Mesothelial cell of epicardium (in vitro differentiated cells): ENCODE data around the gene MSI1. TPM values are rescaled to one million over a fixed set of nuclear protein-coding genes. Genes with fewer than 3 reads are reported as not detected.
A peak's percentile ranks its signal among the peaks of the same experiment; 100 is the strongest.

Experiments used
- DNase-seq, 2 experiments: peaks; one replicate each; pipeline ENCODE4 v3.0.0; 2021; ENCODE audit warnings: low spot score in 2 of 2; ENCODE audit not compliant: unreplicated experiment in 2 of 2
- H3K27ac Mint-ChIP-seq: 2 replicates; pipeline ENCODE4 v1.8.0; 2021; ENCODE audit warnings: mixed read lengths
- H3K27me3 Mint-ChIP-seq: 2 replicates; pipeline ENCODE4 v1.8.0; 2021; ENCODE audit warnings: low read depth, mixed read lengths
- H3K36me3 Mint-ChIP-seq: 2 replicates; pipeline ENCODE4 v1.8.0; 2021; ENCODE audit warnings: mixed read lengths
- H3K4me1 Mint-ChIP-seq: 2 replicates; pipeline ENCODE4 v1.8.0; 2021; ENCODE audit warnings: mixed read lengths
- H3K4me3 Mint-ChIP-seq: 2 replicates; pipeline ENCODE4 v1.8.0; 2021; ENCODE audit warnings: mild to moderate bottlenecking, moderate library complexity, mixed read lengths
- H3K9me3 Mint-ChIP-seq: 2 replicates; pipeline ENCODE4 v1.8.0; 2021; ENCODE audit warnings: mixed read lengths
- CTCF ChIP-seq: fragments of 200-600 bp; sonication (generic); IDR thresholded peaks from one replicate; pipeline ENCODE4 v1.5.0; 2021; ENCODE audit warnings: antibody characterized with exemption; ENCODE audit not compliant: unreplicated experiment
- total RNA-seq: library from RNA; stranded (reverse); gene quantifications from 3 replicates; pipeline ENCODE4 v1.2.1, GENCODE V29; 2021

The MSI1 gene
- total RNA-seq, 1 donor from 2014 or later: 27.7 TPM

GRCh38 chr12:120402217-120402616, 33.3 kb upstream of the MSI1 start:
- Mint-ChIP-seq H3K27me3 (no peaks in the 10 kb centered on the region), H3K36me3 (no peaks in the 10 kb centered on the region), H3K4me1 (peaks cover 7% of the 10 kb centered on the region), H3K27ac (peak overlapping the region; percentile 76), H3K4me3 (no peak overlapping the region), H3K9me3 (no peaks in the 10 kb centered on the region)
- no peak for TF ChIP-seq CTCF
- no peak for DNase-seq

GRCh38 chr12:120399531-120399930, 30.6 kb upstream of the MSI1 start:
- TF ChIP-seq CTCF: no peak
- no peak overlapping the region for H3K4me3 Mint-ChIP-seq
- DNase-seq: no peak
- H3K27me3 Mint-ChIP-seq: no peaks in the 10 kb centered on the region
- H3K9me3 Mint-ChIP-seq: no peaks in the 10 kb centered on the region
- no peak overlapping the region for H3K27ac Mint-ChIP-seq
- peaks cover 10% of the 10 kb centered on the region for H3K4me1 Mint-ChIP-seq
- no peaks in the 10 kb centered on the region for H3K36me3 Mint-ChIP-seq

GRCh38 chr12:120397824-120398540, 29.0 kb upstream of the MSI1 start:
- Mint-ChIP-seq H3K27ac (no peak overlapping the region), H3K36me3 (no peaks in the 10 kb centered on the region), H3K4me1 (peaks cover 13% of the 10 kb centered on the region), H3K27me3 (no peaks in the 10 kb centered on the region), H3K4me3 (no peak overlapping the region), H3K9me3 (no peaks in the 10 kb centered on the region)
- no peak for TF ChIP-seq CTCF
- DNase-seq: no peak

- Mint-ChIP-seq H3K4me1 (peaks cover 7% of the 10 kb centered on the region), H3K27ac (peak overlapping the region; percentile 85)
- DNase-seq: peak in 1 of 2 experiments; percentile 51
Measured at GRCh38 chr12:120394483-120395367, 25.8 kb upstream of the MSI1 start.

DNA sequence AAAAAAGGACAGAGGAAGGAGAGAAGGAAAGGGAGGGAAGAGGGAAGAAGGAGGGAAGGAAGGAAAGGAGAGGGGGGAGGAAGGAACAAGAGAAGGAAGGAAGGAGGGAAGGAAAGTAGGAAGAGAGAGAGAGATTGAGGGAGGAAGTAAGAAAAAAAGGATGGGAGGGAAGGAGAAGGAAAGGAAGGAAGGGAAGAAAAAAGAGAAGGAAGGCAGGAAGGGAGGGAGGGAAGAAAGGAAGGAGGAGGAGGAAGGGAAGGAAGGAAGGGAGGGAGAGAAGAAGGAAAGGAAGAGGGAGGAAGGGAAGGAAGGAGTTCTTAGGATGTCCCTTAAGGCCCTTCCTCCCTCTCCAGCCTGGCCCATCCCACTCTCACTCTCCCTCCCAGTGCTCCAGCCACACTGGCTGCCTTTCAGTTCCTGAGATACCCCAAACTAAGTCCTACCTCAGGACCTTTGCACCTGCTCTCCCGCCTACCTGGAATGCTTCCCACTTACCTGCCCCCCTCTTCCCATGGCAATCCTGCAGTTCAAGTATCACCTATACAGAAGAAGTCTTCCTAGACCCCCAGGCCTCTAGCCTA, 21.7 kb upstream of the MSI1 start:
- no peak overlapping the region for H3K27ac Mint-ChIP-seq
- H3K36me3 Mint-ChIP-seq: no peaks in the 10 kb centered on the region
- no peaks in the 10 kb centered on the region for H3K27me3 Mint-ChIP-seq
- no peaks in the 10 kb centered on the region for H3K9me3 Mint-ChIP-seq
- no peak for TF ChIP-seq CTCF
- no peak overlapping the region for H3K4me3 Mint-ChIP-seq
- peaks cover 14% of the 10 kb centered on the region for H3K4me1 Mint-ChIP-seq
- DNase-seq: no peak

More at GRCh38 chr12:120394483-120395367, 25.8 kb upstream of the MSI1 start:
- no peak overlapping the region for H3K4me3 Mint-ChIP-seq
- no peaks in the 10 kb centered on the region for H3K9me3 Mint-ChIP-seq
- no peaks in the 10 kb centered on the region for H3K27me3 Mint-ChIP-seq
- TF ChIP-seq CTCF: no peak
- no peaks in the 10 kb centered on the region for H3K36me3 Mint-ChIP-seq
